Activated CD4-positive, alpha-beta T cell treated with anti-CD3 and anti-CD28 coated beads for 24 hours (primary cell): ENCODE measurements around the gene SCYL2.
"Not testable (repeated sequence)": the region's sequence is repeated elsewhere in the genome, so short reads cannot be mapped to it uniquely, and the experiment has no call there.

Experiments
- DNase-seq, 2 donors: peaks; one replicate each; pipeline ENCODE4 v3.0.0-alpha.2; 2020; ENCODE audit warnings: low read depth in 2 of 2

The SCYL2 gene

DNA sequence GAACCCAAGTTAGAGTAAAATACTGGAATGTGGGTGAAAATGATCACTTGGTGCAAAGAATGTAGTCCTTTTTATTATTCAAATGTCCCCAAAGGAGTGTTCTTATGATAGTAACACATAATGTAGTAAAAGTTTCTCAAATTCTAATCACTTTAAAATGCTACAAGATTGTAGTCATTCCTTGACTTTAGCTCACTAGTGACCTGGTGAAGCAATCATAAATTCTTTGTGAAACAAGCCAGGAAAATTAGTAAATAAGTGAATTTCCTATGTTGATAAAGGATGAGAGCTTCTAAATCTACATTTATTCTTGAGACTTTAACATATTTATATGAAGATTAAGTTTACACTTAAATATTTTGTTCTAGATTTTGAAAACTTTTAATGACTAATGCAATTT is 59.2 kb downstream of the SCYL2 start:
- DNase-seq, result no peak

GRCh38 chr12:100329800-100330199 is 62.8 kb downstream of the SCYL2 start:
- no peak for DNase-seq

GRCh38 chr12:100331871-100332270 is 64.9 kb downstream of the SCYL2 start:
- DNase-seq, result no peak

DNA sequence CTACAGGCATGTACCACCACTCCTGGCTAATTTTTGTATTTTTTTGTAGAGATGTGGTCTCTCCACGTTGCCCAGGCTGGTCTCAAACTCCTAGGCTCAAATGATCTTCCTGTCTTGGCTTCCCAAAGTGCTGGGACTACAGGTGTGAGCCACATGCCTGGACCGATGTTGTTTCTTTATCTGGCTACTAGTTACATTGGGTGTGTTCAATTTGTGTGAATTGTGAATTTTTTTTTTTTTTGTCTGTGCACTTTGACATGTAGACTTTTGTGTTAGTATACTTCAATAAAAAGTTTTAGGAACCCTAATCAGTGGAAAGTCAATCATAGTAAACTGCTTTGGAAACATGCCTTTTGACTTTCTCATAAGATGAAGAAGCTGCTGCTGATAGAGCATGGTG is 65.9 kb downstream of the SCYL2 start:
- DNase-seq, result no peak

- DNase-seq, result no peak
Measured at GRCh38 chr12:100337299-100337698, 70.3 kb downstream of the SCYL2 start.

DNA sequence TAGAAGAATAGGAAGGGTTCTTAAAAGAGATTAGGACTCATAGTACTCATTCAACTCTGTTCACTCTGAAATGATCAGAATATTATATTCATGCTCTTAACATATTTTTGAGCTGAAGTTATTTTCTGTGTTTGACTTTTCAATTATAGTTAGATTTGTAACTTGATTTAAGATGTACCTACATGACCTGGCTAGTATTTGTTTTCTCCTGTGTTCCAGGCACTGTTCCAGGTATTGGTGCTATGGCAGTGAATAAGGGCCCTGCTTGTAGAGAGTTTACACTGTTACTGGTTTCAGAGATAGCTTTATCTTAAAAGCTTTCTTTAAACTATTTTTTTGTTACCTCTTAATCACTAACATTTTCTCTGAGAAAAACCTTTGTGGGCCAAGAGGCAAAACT is 70.8 kb downstream of the SCYL2 start:
- no peak for DNase-seq

GRCh38 chr12:100339071-100339470 is 72.1 kb downstream of the SCYL2 start:
- no peak for DNase-seq

GRCh38 chr12:100342897-100343296 is 75.9 kb downstream of the SCYL2 start:
- not testable (repeated sequence) for DNase-seq

- DNase-seq, result not testable (repeated sequence)
Measured at GRCh38 chr12:100344351-100344750, 77.4 kb downstream of the SCYL2 start.

DNA sequence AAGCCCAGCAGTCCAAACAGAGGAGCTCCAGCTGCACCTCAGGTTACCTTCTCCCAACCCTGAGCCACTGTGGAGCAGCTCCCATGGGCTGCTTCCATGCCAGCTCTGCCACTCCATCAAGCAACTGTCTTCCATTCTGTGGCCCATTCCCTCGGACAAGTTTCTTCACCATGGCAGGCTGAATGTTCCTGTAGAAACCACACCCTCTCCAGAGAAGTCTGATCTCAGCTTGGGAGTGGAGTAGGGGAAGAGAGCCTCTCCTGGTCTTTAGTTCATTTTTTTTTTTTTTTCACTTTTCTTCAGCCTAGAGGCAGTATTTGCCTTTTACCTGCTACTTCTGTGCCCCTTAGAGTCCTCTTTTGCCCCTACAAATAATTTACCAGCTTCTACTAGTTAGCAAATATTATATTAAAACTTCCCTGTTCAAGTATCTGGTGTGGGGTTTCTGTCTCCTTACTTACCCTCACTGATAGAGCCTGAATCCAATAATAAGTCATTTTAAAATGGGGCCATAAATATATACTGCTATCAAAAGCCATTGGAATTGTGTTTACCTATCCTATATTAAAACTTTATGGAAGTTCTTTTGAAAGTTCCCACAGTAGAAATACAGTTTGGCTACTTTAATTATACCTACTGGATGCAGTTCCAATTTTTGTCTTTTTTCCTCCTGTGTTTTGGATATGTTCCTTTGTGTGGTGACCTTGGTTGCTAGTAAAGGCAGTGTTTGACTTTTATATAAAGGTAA is 78.2 kb downstream of the SCYL2 start:
- DNase-seq, result no peak

DNA sequence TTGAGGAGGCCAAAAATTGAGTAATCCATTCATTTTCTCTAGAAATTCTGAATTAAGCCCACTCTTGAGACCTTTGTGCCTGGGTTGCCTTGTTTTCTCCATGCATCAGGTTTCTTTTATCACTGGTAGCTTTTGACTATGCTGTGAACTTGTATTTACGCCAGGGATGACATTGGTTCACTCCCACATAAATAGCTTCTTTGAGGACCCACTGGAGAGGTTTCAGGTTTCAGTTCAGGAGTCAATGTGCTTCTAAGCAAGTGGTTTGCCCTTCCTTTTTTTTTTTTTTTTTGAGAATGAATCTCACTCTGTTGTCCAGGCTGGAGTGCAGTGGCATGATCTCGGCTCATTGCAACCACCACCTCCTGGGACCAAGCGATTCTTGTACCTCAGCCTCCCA is 79.7 kb downstream of the SCYL2 start:
- DNase-seq, result no peak

GRCh38 chr12:100348657-100349454 is 81.9 kb downstream of the SCYL2 start:
- no peak for DNase-seq

GRCh38 chr12:100356644-100357223 is 89.8 kb downstream of the SCYL2 start, which contains the start of gene SLC17A8:
TSS of gene SLC17A8 (plus strand) at chr12:100357074. CDS start at chr12:100357392, 318 bp downstream.
- no peak for DNase-seq

DNA sequence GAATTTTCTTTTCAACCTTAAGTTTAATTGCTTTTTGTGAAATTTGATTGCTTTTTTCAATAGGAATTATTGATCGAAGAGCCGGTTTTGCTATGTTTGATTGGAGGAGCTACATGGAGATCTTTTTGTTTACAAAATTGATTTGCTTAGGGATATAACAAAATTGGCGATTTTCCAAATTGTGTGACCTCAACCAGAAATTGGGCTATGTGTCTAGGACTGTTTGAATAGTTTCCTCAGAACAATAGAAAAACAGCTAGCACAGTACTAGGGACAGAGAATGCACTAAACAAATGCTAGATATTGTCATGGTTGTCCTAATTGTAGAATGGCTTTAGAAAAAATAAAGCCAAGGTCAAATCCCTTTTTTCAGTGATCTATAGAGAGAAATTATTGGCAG is 92.3 kb downstream of the SCYL2 start:
- no peak for DNase-seq

- DNase-seq, result no peak
Measured at GRCh38 chr12:100359822-100360221, 92.8 kb downstream of the SCYL2 start.

- DNase-seq, result no peak
Measured at GRCh38 chr12:100360450-100360849, 93.5 kb downstream of the SCYL2 start.

DNA sequence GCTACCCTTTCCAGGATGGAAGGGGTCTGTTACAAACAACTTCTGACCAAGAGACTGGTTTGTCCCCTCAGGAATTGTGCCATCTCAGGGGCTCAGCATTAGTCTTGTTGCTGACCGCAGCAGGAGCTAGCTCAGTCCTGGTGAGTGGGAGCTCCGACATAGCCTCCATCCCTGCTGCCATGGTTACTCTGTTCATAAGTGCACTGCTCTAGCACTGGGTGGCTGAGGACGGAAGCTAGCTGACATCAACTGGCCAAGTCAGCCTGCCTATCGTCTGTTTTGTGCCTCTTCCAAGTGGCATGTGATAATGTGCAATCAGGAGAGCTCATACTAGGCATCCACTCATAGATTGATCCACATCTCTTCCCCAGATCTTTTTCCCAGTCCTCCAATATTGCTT is 97.3 kb downstream of the SCYL2 start:
- DNase-seq, result no peak

GRCh38 chr12:100365411-100365810 is 98.4 kb downstream of the SCYL2 start:
- no peak for DNase-seq

DNA sequence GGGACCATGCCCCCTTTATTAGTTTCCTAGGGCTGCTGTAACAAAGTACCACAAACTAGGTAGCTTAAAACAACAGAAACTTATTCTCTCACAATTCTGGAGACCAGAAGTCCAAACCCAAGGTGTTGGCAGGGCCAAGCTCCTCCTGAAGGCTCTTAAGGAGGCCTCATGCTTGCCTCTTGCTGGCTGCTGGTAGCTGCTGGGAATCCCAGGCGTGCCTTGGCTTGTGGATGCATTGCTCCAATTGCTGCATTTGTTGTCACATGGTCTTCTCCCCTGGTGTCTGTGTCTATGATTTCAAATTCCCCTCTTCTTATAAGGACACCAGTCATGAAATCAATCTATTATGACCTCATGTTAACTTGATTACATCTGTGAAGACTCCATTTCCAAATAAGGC is 101.1 kb downstream of the SCYL2 start:
- no peak for DNase-seq

DNA sequence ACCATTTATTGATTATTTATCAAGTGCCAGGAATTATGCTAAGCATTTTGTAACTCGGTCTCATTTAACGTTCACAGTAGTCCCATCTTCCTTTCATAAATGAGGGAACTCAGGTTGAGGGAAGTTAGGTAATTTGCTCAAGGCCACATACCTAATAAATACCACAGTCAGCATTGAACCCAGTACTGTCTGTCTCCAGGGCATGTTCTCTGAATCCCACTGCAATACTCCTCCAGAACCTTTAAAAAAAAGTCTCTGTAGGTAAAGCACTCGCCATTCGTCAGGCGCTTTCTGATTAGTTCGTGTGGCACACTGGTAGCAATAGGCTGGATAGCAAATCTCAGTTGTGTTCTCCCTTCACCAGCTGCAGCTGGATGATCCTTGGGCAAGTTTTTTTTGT is 104.2 kb downstream of the SCYL2 start:
- no peak for DNase-seq

DNA sequence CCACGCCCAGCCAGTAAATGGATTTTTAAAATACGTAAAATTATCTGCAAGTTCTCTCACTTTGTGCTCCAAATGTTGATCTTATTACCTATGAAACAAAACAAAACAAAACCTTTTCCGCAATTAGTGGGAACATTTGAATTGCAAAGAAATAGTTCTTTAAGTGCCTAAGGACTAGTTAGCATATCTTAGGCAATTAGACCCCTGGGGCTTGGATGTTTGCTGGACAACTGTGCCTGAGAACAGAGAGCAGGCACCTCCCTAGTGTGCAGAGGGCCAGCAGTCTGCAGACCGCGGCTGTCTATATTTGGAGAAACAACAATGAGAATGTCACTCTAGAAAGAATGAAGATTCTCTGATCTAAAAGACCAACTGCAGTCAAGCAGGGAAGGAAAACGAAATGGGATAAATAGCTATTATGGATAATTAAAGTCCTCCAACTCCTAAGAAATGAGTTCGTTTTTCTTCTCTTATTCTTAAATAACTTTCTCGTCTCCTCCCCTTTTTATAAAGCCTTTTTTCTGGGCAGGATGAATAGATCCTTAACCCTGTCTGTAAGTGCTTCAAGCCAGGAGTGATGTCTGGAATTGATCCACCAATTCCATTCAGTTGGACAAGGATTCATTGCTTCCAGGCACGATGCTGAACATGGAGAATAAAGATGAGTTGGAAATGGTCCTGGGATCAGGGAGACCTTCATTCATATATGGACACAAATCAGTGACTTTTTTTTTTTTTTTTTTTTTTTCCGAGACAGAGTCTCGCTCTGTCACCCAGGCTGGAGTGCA is 106.1 kb downstream of the SCYL2 start:
- DNase-seq, result no peak
